Stimulated activated CD4-positive, alpha-beta T cell treated with anti-CD3 and anti-CD28 coated beads, Interleukin-12 subunit alpha, Interleukin-12 subunit beta, amount 100 ng/mL, for 24 hours (primary cell): Measurements from ENCODE around the gene NDST1.

ENCODE experiments used
- DNase-seq, 2 experiments: peaks; one replicate each; pipeline ENCODE4 v3.0.0-alpha.2; 2020; ENCODE audit warnings: low read depth in 2 of 2

Gene NDST1

GRCh38 chr5:150570333-150570732 is 62.4 kb downstream of the NDST1 start:
- no peak for DNase-seq

GRCh38 chr5:150571836-150572235 is 63.9 kb downstream of the NDST1 start:
- no peak for DNase-seq

GRCh38 chr5:150573216-150573615 is 65.3 kb downstream of the NDST1 start:
- no peak for DNase-seq

- no peak for DNase-seq
Observed at GRCh38 chr5:150573867-150574817, 66.2 kb downstream of the NDST1 start.

GRCh38 chr5:150574818-150575547 is 67.1 kb downstream of the NDST1 start:
- no peak for DNase-seq

- no peak for DNase-seq
Observed at GRCh38 chr5:150575745-150576448, 68.0 kb downstream of the NDST1 start.

GRCh38 chr5:150576449-150576949 is 68.6 kb downstream of the NDST1 start:
- no peak for DNase-seq

GRCh38 chr5:150577378-150578139 is 69.6 kb downstream of the NDST1 start:
- DNase-seq = no peak

- no peak for DNase-seq
Observed at GRCh38 chr5:150578781-150579461, 71.0 kb downstream of the NDST1 start.

GRCh38 chr5:150579462-150580400 is 71.8 kb downstream of the NDST1 start:
- no peak for DNase-seq

- DNase-seq = no peak
Observed at GRCh38 chr5:150580917-150581316, 73.0 kb downstream of the NDST1 start.

- no peak for DNase-seq
Observed at GRCh38 chr5:150582241-150583109, 74.5 kb downstream of the NDST1 start.

GRCh38 chr5:150583541-150584225 is 75.8 kb downstream of the NDST1 start:
- DNase-seq = no peak

GRCh38 chr5:150584556-150585335 is 76.8 kb downstream of the NDST1 start:
- DNase-seq = no peak

GRCh38 chr5:150585781-150586341 is 77.9 kb downstream of the NDST1 start:
- DNase-seq = no peak

- DNase-seq = no peak
Observed at GRCh38 chr5:150587016-150587415, 79.1 kb downstream of the NDST1 start.
